Measurements from ENCODE around the gene PRSS48.

DNA sequence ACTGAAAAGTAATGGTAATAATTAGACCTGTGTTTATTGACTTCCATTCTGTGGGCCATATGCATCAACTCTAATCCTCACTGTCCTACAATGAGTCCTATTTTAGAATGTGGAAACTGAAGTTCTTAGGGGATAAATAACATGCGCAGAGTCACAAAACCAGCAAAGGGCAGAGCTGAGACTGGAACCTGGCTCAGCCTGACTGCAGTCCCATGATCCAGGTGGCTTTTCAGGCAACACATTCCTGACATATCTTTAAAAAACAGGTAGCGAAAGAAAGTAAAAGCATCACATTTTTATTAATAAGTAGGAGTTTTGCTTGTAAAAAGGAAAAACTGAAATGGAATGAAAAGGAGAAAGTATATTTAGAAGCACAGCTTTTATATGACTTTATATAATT lies 34.7 kb upstream of the PRSS48 start:
- TF ChIP-seq GATA2 (IDR thresholded peaks at IDR 0.05; ENCODE audit: low read depth, low read length) (no peak), GATA3 (IDR thresholded peaks at IDR 0.05; ENCODE audit: low read depth, low read length) (no peak)
